Hepatic stellate cell (primary cell): ENCODE results near the gene DNAAF5.
"Not testable (repeated sequence)": the region's sequence is repeated elsewhere in the genome, so short reads cannot be mapped to it uniquely, and the experiment has no call there.

Experiments
- DNase-seq: peaks from one replicate; pipeline ENCODE4 v3.0.0; 2011; ENCODE audit warnings: low spot score

DNAAF5 gene

DNA sequence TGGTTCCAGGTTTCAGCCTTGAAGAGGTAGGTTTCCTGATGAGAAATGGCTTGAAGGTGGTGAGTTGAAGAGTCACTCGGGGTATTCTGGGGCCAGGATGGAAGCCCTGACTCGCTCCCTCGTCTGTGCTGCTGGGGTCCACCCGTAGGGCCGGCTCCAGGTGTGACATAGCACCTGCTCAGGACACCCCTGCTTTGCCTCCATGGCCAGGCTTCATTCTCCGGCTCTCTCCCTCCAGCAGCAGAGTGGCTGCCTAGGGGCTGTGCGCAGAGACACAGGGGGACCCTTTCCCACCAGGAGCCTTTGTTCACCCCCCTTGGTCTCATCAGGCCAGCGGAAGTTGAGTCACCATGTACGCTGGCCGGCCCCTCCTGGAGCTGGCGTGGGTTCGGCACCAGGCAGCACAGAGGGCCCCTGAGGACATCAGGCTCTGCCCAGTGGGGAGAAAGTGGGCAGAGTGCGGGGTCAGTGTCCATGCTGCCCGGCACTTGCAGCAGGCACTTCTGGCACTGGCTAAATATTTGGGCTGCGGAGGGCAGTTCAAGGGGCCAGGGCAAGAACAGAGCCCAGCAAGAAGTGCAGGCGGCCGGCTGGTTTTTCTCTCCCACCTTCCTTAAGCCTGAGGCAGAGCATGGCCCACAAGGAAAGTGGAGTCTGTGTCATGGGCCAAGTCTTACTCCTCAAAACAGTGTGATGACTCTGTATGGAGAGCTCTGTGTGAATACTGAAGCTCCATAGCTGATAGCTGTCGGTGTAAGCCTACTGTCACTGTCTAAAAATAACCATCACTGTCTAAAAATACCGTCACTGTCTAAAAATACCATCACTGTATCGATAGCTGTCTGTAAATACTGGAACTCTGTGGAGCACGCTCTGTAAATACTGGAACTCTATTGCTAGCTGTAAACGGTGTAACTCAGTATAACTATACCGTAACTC lies 4.3 kb downstream of the DNAAF5 start:
- peak; percentile 69 for DNase-seq

GRCh38 chr7:731440-732085 lies 5.1 kb downstream of the DNAAF5 start:
- DNase-seq = no peak

DNA sequence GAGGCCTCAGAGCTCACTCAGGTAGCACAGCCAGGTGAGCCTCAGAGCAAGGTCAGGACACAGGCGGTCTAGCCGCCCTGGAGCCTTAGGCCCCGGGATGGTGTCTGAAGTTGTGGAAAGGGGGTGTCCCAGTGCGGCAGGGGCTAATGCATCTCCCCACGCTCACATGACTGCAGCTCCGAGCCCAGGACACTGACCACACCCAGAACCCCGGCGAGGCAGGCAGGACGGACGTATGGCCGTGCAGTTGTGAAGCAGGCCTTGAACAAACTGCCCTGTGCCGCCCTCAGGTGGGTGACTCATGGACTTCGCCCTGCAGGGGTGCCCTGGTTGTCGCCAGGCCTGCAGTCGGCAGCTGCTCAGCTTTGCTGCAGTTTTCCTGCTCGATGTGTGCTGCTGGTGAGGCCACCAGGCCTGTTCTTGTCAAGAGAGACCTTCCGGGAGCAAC lies 5.6 kb downstream of the DNAAF5 start:
- DNase-seq = no peak

- DNase-seq = no peak
Measured at GRCh38 chr7:732556-732955, 6.1 kb downstream of the DNAAF5 start.

- DNase-seq = no peak
Measured at GRCh38 chr7:734214-734613, 7.7 kb downstream of the DNAAF5 start.

- DNase-seq = no peak
Measured at GRCh38 chr7:734808-735207, 8.3 kb downstream of the DNAAF5 start.

- no peak for DNase-seq
Measured at GRCh38 chr7:738241-738640, 11.7 kb downstream of the DNAAF5 start.

DNA sequence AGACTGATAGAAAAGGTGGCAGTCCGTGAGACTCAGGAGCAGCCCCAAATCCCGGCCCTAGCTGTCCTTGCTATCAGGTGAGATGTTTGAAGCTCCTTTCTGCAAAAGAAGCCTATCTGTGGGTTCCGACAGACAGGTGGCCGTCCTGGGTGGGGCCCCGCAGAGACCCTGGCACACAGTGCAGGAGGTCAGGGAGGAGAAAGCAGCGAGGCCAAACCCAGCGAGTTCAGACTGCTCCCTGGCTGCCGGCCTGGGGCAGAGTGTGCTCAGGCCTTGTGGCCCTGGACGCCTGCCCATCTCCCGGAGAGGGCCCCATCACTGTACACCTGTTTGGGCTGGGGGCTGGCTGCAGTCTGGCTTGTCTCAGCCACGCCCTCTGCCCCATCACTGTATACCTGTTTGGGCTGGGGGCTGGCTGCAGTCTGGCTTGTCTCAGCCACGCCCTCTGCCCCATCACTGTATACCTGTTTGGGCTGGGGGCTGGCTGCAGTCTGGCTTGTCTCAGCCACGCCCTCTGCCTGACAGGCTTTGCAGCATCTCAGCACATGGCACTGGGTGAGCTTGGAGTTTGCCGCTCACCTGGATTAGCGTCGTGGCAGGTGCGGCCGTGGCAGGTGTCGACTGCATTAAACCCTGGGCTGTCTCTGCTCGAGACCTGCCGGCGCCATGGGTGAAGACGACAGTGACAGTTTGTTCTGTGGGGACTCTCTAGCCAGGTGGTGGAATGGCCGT lies 12.4 kb downstream of the DNAAF5 start:
- DNase-seq = no peak

DNA sequence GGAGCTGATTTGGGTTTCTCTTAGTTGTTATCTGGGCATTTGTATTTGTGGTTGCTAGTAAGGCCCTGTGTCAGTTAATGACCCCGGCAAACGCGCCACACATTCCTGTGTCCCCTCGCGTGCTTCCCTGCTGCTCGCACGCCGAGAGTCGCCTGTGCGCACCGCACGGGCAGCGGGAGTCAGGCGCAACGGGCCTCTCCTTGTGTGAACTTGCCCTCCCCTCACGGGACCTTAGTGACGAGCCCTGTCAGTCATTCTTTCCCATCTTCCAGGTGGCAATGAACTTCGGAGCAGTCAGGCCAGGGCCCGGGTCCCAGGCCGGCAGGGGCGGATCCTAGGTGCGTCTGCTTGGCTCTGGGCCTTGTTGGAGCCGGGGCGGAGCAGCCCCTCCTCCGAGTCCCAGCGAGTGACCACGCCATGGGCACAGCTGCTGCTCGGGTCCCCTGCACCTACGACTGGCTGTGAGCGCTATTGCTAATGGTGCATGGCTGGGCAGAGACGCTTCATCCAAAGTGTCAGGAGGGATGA lies 13.0 kb downstream of the DNAAF5 start:
- DNase-seq = no peak

- DNase-seq = no peak
Measured at GRCh38 chr7:739983-740942, 13.8 kb downstream of the DNAAF5 start.

GRCh38 chr7:741191-741671 lies 14.7 kb downstream of the DNAAF5 start:
- no peak for DNase-seq

GRCh38 chr7:741850-742249 lies 15.4 kb downstream of the DNAAF5 start:
- no peak for DNase-seq

GRCh38 chr7:742791-743190 lies 16.3 kb downstream of the DNAAF5 start:
- no peak for DNase-seq

DNA sequence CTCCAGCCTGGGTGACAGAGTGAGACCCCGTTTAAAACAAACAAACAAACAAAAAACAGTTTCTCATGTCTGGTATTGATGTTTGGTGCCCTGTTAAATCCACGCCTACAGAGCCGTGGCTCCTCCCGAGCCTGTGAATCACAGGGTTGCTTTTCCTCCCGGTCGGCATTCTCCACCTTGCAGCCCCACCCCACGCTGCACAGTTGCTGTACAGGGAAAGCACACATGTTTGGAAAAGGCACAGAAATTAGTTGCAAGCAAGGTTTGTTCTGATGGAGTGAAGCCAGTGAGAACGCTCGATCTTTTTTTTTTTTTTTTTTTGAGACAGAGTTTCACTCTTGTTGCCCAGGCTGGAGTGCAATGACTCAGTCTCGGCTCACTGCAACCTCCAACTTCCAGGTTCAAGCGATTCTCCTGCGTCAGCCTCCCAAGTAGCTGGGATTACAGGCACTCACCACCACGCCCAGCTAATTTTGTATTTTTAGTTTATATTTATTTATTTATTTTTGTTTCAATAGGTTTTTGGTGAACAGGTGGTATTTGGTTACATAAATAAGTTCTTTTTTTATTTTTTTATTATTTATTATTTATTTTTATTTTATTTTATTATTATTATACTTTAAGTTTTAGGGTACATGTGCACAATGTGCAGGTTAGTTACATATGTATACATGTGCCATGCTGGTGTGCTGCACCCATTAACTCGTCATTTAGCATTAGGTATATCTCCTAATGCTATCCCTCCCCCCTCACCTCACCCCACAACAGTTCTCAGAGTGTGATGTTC lies 17.0 kb downstream of the DNAAF5 start:
- DNase-seq = not testable (repeated sequence)

- DNase-seq = not testable (repeated sequence)
Measured at GRCh38 chr7:744128-744520, 17.6 kb downstream of the DNAAF5 start.

DNA sequence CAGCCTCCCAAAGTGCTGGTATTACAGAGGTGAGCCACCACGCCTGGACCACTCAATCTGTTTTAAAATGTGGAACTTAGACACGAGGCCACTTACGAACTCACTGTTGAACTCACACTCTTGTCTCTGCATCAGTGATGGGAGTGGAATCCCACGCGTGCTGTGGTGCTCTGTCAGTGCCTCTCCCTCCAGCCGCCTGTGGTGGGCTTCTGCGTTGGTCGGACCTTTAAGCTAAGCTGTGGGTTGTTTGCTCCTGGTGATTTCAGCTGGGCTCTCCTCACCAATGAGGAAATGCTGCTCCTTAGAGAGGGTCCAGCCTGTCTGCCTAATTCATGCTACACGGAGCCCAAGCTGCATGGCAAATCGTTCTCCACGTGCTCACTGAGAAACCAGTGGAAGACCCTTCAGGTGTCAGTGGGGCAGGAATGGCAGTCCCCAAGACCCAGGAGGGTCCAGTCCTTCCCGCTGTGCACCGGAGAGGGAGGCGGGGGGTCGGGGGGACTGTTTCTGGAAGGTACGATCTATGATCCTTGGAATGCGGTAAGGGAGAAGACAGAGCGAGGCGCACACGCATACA lies 18.4 kb downstream of the DNAAF5 start:
- DNase-seq = no peak

GRCh38 chr7:745431-746154 lies 19.1 kb downstream of the DNAAF5 start:
- DNase-seq = no peak

DNA sequence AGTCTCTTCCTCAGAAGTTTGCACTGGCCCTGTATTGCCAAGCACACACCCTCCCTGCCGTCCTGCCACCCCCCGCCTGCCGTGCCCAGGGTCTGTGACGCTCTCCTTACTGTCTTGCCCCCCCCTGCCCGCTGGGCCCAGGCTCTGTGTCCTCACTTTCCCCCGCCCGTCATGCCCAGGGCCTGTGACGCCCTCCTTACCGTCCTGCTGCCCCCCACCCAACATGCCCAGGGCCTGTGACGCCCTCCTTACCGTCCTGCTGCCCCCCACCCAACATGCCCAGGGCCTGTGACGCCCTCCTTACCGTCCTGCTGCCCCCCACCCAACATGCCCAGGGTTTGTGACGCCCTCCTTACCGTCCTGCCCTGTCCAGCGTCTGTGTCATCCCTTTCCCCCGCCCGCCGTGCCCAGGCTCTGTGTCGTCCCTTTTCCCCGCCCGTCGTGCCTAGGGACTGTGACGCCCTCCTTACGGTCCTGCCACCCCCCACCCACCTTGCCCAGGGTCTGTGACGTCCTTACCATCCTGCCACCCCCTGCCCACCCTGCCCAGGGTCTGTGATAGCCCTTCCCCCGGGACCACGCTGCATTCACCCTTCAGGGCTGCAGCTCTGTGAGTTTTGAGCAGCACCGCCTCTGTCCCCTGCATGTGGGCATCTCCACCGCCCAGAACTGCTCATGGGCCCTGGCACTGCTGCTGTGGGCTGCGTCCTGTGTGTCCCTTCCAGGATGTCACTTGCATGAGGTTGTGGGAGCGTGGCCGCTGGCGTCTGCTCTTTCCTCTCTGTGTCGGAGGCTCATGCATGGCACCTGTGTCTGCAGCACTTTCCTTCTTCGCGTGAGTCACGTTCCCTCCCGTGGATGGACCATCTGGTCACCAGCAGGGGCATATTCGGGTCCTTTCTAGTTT lies 19.9 kb downstream of the DNAAF5 start:
- no peak for DNase-seq
